Globus pallidus (tissue), 1 donor: ENCODE results near the gene SAMD14.
"Not testable (repeated sequence)": the region's sequence is repeated elsewhere in the genome, so short reads cannot be mapped to it uniquely, and the experiment has no call there.

Experiments
- DNase-seq: peaks from one replicate; pipeline ENCODE4 v3.0.0-alpha.2; 2015; ENCODE audit warnings: low spot score

Gene SAMD14

GRCh38 chr17:50075446-50076032 lies 54.4 kb downstream of the SAMD14 start:
- DNase-seq, result no peak

GRCh38 chr17:50074227-50074626 lies 55.7 kb downstream of the SAMD14 start:
- DNase-seq, result no peak

GRCh38 chr17:50072925-50073324 lies 57.0 kb downstream of the SAMD14 start:
- no peak for DNase-seq

GRCh38 chr17:50072130-50072529 lies 57.8 kb downstream of the SAMD14 start:
- no peak for DNase-seq

- no peak for DNase-seq
These were observed 58.3 kb downstream of the SAMD14 start for GRCh38 chr17:50071692-50072091.

- DNase-seq, result no peak
These were observed 58.9 kb downstream of the SAMD14 start for GRCh38 chr17:50070908-50071680.

GRCh38 chr17:50067996-50068395 lies 62.0 kb downstream of the SAMD14 start:
- no peak for DNase-seq

GRCh38 chr17:50066995-50067394 lies 63.0 kb downstream of the SAMD14 start:
- DNase-seq, result no peak

- no peak for DNase-seq
These were observed 64.9 kb downstream of the SAMD14 start for GRCh38 chr17:50065056-50065455.

- no peak for DNase-seq
These were observed 65.5 kb downstream of the SAMD14 start for GRCh38 chr17:50064253-50065001.

- no peak for DNase-seq
These were observed 66.3 kb downstream of the SAMD14 start for GRCh38 chr17:50063561-50064252.

- DNase-seq, result no peak
These were observed 67.4 kb downstream of the SAMD14 start for GRCh38 chr17:50062293-50063243.

GRCh38 chr17:50061713-50062045 lies 68.3 kb downstream of the SAMD14 start:
- not testable (repeated sequence) for DNase-seq

- peak; percentile 55 for DNase-seq
These were observed 68.8 kb downstream of the SAMD14 start for GRCh38 chr17:50060951-50061712.
